ENCODE measurements around the gene TMEM26. TPM values are rescaled to one million over a fixed set of nuclear protein-coding genes. Genes with fewer than 3 reads are reported as not detected.

Gene TMEM26
- total RNA-seq, 1 donor from 2014 or later, result 0.25 TPM

GRCh38 chr10:61363006-61363405, 90.2 kb downstream of the TMEM26 start:
- Histone ChIP-seq H3K27me3 (no peaks in the 10 kb centered on the region), H3K36me3 (no peaks in the 10 kb centered on the region), H3K9me3 (no peaks in the 10 kb centered on the region), H3K4me1 (no peaks in the 10 kb centered on the region), H3K4me3 (no peak overlapping the region), H3K27ac (no peak overlapping the region)
- no peak for DNase-seq (ENCODE audit: extremely low spot score in 2 of 2)
- intact Hi-C loops (cut with DNase I), result no loop called here
- no peak for TF ChIP-seq POLR2AphosphoS5 (IDR thresholded peaks at IDR 0.05; ENCODE audit: insufficient read depth in 1 of 2, low read depth in 1 of 2)
- no peak for TF ChIP-seq POLR2A (IDR thresholded peaks at IDR 0.05)
- no peak for TF ChIP-seq CTCF (IDR thresholded peaks at IDR 0.05)

- TF ChIP-seq POLR2A (IDR thresholded peaks at IDR 0.05) (no peak), CTCF (IDR thresholded peaks at IDR 0.05) (no peak), POLR2AphosphoS5 (IDR thresholded peaks at IDR 0.05; ENCODE audit: insufficient read depth in 1 of 2, low read depth in 1 of 2) (no peak)
- no peak for DNase-seq (ENCODE audit: extremely low spot score in 2 of 2)
- H3K4me3 ChIP-seq, result no peak overlapping the region
- H3K36me3 ChIP-seq, result no peaks in the 10 kb centered on the region
- no peak overlapping the region for H3K27ac ChIP-seq
- no peaks in the 10 kb centered on the region for H3K9me3 ChIP-seq
- intact Hi-C loops (cut with DNase I), result no loop called here
- no peaks in the 10 kb centered on the region for H3K27me3 ChIP-seq
- H3K4me1 ChIP-seq, result no peaks in the 10 kb centered on the region
Observed at GRCh38 chr10:61359452-61359851, 93.7 kb downstream of the TMEM26 start.

- no peak for DNase-seq (ENCODE audit: extremely low spot score in 2 of 2)
- Histone ChIP-seq H3K27ac (no peak overlapping the region), H3K4me1 (no peaks in the 10 kb centered on the region), H3K4me3 (no peak overlapping the region), H3K9me3 (no peaks in the 10 kb centered on the region), H3K27me3 (no peaks in the 10 kb centered on the region), H3K36me3 (no peaks in the 10 kb centered on the region)
- intact Hi-C loops (cut with DNase I), result no loop called here
- no peak for TF ChIP-seq CTCF (IDR thresholded peaks at IDR 0.05)
- TF ChIP-seq POLR2A (IDR thresholded peaks at IDR 0.05), result no peak
- no peak for TF ChIP-seq POLR2AphosphoS5 (IDR thresholded peaks at IDR 0.05; ENCODE audit: insufficient read depth in 1 of 2, low read depth in 1 of 2)
Observed at GRCh38 chr10:61357687-61358086, 95.5 kb downstream of the TMEM26 start.

Other genes starting within 250 kb of the TMEM26 start
- not detected for gene CABCOCO1, start 209.5 kb upstream of the TMEM26 start, total RNA-seq